NCI-H748 (cell line): ENCODE measurements around the gene CACNA1E.

Experiments
- DNase-seq: peaks from one replicate; lab custom pipeline; 2025; ENCODE audit not compliant: unreplicated experiment; lab: John Stamatoyannopoulos, UW

Gene CACNA1E

DNA sequence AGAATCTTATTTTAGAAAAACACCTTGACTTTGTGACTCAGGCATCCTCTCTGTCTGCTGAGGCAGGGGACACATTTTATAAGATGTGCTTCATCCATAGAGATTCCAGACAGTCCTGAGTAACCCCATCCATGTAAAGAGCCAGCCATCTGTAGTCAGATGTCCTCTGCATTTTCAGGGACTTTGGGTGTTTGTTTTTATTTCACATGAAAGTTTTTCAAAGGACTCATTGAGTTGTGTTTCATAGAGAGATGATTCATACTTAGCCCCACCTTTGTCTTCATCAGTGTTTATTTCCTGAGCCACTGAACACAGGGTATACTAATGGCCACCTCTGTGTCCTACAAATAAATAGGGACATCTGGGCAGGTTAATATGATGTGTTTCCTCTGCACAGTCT lies 280.4 kb downstream of the CACNA1E start:
- DNase-seq: no peak

DNA sequence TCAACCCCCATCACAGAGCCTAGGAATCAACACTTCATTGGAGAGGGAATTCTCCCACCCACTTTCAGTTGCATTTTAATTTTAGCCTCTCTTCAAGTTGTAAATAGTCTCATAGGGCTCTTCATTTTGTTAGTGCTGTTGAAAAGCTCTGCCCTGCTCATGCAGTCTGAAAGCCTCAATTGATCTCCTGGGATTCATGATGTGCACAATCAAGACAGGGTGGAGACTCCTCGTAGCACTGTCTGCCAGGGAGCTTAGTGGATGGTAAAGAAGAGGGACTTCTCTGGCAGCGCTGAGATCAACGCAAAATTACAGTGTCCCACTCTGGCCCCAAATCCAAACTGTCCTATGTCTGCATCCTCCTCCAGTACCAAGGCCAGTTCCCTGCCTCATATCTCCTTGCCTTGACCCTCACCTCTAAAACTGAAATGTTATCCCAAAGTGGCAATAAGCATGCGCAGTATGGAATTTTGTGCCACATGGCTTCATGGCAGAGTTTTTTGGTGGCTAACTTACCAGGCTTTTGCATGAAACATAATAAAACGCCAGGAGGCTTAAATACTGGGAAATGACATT lies 282.2 kb downstream of the CACNA1E start:
- no peak for DNase-seq

- no peak for DNase-seq
Observed at GRCh38 chr1:181767001-181767708, 283.8 kb downstream of the CACNA1E start.

DNA sequence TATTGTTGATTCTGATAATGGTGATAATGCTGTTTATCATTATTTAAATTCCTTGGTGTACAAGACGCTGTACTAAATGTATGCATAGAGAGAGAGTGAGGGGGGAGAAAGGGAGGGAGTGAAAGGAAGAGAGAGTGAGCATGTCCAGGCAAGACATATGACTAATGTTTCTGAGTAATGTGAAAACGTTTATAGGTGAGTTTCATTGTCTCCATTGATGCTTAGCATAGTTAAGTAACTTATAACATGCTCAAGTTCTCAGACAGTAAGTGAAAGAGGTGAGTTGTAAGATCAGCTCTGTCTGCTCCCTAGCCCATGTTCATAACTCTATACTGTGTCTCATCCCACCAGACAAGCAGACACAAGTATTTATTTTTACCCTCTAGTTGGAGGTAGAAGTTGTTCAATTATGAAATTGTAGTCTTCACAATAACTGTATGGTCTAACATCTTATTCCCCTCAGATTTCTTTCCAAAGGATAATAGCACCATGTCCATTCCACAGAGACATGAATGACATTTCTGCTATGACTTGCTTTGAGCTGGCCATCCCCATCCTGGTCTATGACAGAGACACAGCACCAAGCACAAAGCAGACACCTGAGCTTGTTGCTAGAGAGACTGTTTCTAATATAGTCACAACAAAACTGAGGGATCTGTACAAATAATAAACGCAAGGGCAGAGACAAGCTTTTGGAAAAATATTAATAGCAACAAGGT lies 285.1 kb downstream of the CACNA1E start:
- no peak for DNase-seq

DNA sequence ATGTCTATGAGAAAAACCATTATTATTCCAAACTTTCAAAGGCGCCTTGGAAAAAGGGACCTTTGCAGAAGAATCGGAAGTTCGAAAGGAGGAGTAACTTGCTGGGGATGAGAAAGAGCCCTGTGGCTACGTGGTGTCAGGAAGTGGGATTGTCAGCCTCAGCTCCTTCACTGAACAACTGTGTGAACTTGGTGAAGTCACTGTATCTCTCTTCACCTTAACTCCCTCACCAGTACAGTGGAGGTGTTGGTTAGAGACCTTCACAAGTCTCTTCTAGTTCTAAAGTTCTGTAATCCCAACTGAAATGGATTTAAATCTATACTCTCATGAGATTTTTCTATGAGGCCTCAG lies 285.6 kb downstream of the CACNA1E start:
- no peak for DNase-seq

- DNase-seq: no peak
Observed at GRCh38 chr1:181769846-181770245, 286.5 kb downstream of the CACNA1E start.

GRCh38 chr1:181772714-181773113 lies 289.4 kb downstream of the CACNA1E start:
- DNase-seq: no peak

DNA sequence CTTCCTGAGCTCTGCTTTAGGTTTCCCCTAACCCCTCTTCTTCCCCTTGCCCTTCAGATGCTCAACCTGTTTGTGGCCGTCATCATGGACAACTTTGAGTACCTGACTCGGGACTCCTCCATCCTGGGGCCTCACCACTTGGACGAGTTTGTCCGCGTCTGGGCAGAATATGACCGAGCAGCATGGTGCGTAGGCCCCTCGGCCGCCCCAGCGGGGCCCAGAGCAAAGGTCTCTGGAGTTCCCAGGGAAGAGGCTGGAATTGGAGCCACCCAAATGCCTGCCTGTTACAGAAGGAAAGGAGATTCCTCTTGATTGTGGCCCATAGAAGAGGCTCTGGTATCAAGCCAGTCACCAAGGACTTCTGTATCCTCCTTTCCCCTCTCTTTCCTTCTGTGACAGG lies 292.7 kb downstream of the CACNA1E start:
- no peak for DNase-seq

DNA sequence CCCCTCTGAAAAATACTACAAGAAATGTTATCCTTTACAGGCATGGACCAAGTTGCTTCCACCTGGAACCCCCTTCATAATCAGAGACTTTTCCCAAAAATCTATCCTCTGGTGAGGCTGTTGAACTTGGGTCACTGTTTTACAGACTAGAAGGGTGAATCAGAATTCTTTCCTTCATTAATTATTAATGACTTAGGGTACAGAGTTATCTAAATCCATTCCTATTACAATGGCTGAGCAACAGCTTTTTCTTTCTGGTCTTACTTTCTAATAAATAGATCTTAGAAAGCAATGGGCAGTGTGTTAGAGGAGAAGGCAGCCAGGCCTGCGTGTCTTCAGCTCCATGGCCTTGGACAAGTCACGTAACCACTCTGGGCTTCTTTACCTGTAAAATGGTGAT lies 294.0 kb downstream of the CACNA1E start:
- no peak for DNase-seq

GRCh38 chr1:181777812-181778211 lies 294.5 kb downstream of the CACNA1E start:
- no peak for DNase-seq

GRCh38 chr1:181778640-181779260 lies 295.4 kb downstream of the CACNA1E start:
- peak; percentile 62 for DNase-seq

GRCh38 chr1:181779343-181779742 lies 296.0 kb downstream of the CACNA1E start:
- no peak for DNase-seq

- no peak for DNase-seq
Observed at GRCh38 chr1:181783208-181783607, 299.9 kb downstream of the CACNA1E start.

DNA sequence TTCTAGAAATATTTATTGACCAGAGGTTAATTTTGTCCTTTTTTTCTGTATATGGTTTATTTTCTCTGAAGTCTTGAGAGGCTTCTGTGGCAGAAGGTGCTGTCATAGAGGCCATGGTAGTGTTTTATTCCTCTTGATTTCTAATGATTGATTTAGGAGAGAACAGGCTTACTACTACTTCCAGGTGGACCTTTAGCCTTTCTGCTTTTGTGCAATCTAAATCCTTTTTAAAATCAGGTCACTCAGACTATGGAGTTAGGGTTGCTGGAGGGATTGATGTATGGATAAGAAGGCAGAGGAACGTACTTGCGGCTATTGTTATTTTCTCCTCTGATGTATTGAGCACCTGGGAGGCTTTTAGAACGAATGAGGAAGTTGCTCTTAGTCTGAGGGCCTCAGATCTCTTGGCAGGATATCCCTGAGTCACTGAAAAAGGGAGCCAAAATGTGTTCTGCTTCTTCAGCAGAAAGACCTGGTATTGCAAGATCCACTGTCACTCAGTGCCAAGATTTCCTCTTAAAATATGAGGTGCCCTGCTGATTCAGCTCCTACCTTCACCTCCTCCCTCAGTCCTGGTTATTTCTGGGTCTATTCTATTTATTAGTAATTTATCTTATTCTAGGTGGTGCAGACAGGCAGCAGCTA lies 300.8 kb downstream of the CACNA1E start:
- no peak for DNase-seq

DNA sequence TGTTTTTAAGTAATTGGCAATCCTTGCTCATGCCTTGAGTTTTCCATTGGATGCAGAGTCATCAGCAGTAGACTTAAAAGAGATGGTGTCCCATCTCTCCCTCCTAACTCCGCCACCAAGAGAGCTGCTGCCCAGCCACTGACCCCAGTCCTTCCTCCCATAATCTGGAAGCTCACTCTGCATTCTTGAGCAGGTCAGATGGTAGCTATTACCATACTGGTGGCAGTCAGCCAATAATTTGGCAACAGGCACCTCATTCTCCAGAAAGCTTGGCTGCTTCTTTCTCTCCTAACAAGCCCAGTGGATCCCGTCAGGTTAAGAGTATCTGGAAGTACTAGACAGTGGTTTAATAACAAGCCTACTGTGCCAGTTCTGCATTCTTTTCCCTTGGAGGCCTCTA lies 306.1 kb downstream of the CACNA1E start:
- DNase-seq: no peak

- no peak for DNase-seq
Observed at GRCh38 chr1:181791721-181792120, 308.4 kb downstream of the CACNA1E start.

- no peak for DNase-seq
Observed at GRCh38 chr1:181793831-181794230, 310.5 kb downstream of the CACNA1E start.

GRCh38 chr1:181794332-181794731 lies 311.0 kb downstream of the CACNA1E start:
- DNase-seq: no peak

GRCh38 chr1:181798191-181798926 lies 315.0 kb downstream of the CACNA1E start:
- peak; percentile 37 for DNase-seq

GRCh38 chr1:181801617-181802016 lies 318.3 kb downstream of the CACNA1E start:
- no peak for DNase-seq

- DNase-seq: no peak
Observed at GRCh38 chr1:181802466-181802865, 319.1 kb downstream of the CACNA1E start.
